GM12878 (cell line): ENCODE results near the gene ST7. TPM values are rescaled to one million over a fixed set of nuclear protein-coding genes. Genes with fewer than 3 reads are reported as not detected.

ENCODE experiments used
- BACH1 ChIP-seq: fragments of 450-650 bp; IDR thresholded peaks from 2 replicates; pipeline ENCODE4 v1.6.1; 2017; ENCODE audit warnings: mild to moderate bottlenecking, borderline replicate concordance
- CBX5 ChIP-seq: sonication (generic); IDR thresholded peaks from 2 replicates; pipeline ENCODE4 v1.6.1; 2016; ENCODE audit warnings: low read depth, moderate library complexity, mild to moderate bottlenecking, inconsistent platforms
- EP300 ChIP-seq, 2 experiments: fragments of 150-350 bp in 1 of 2; IDR thresholded peaks; 2 replicates each; pipeline ENCODE4 v1.6.1; 2011 to 2012; ENCODE audit warnings: low read depth in 2 of 2, low read length in 2 of 2, borderline replicate concordance in 1 of 2, improper control_type of control experiment in 1 of 2, inconsistent platforms in 1 of 2; ENCODE audit not compliant: control insufficient read depth in 1 of 2
- IKZF2 ChIP-seq, 2 experiments: fragments of 450-650 bp; IDR thresholded peaks; 2 replicates each; pipeline ENCODE4 v1.6.1; 2017; ENCODE audit warnings: mild to moderate bottlenecking in 2 of 2, moderate library complexity in 2 of 2
- JUND ChIP-seq: IDR thresholded peaks from 2 replicates; pipeline ENCODE4 v1.6.1; 2012; ENCODE audit warnings: low read depth, mild to moderate bottlenecking, low read length, improper control_type of control experiment, moderate library complexity
- KLF5 ChIP-seq: fragments of 450-650 bp; IDR thresholded peaks from 2 replicates; pipeline ENCODE4 v1.6.1; 2014; ENCODE audit warnings: mild to moderate bottlenecking; ENCODE audit not compliant: partially characterized antibody
- MEF2B ChIP-seq: fragments of 450-650 bp; IDR thresholded peaks from 2 replicates; pipeline ENCODE4 v1.6.1; 2018; ENCODE audit warnings: mild to moderate bottlenecking, moderate library complexity; ENCODE audit not compliant: partially characterized antibody, poor library complexity, severe bottlenecking
- PML ChIP-seq: IDR thresholded peaks from 2 replicates; pipeline ENCODE4 v1.6.1; 2012; ENCODE audit warnings: low read length, inconsistent platforms
- POU2F2 ChIP-seq: IDR thresholded peaks from 3 replicates; pipeline ENCODE4 v1.6.1; 2011; ENCODE audit warnings: low read depth, mild to moderate bottlenecking, low read length, borderline replicate concordance
- SMAD5 ChIP-seq: IDR thresholded peaks from 2 replicates; pipeline ENCODE4 v1.6.1; 2016; ENCODE audit warnings: antibody characterized with exemption, low read depth
- SPI1 ChIP-seq: IDR thresholded peaks from 2 replicates; pipeline ENCODE4 v1.6.1; 2011; ENCODE audit warnings: low read depth, mild to moderate bottlenecking, low read length, moderate library complexity, borderline replicate concordance; ENCODE audit not compliant: insufficient read depth
- SUPT20H ChIP-seq: IDR thresholded peaks from 2 replicates; pipeline ENCODE4 v1.6.1; 2011; ENCODE audit warnings: low read depth, mild to moderate bottlenecking, low read length, moderate library complexity, borderline replicate concordance; ENCODE audit not compliant: control insufficient read depth
- TBL1XR1 ChIP-seq: IDR thresholded peaks from 2 replicates; pipeline ENCODE4 v1.6.1; 2012; ENCODE audit warnings: low read depth, low read length, improper control_type of control experiment
- ZNF24 ChIP-seq: fragments of 450-650 bp; IDR thresholded peaks from 2 replicates; pipeline ENCODE4 v1.6.1; 2017; ENCODE audit warnings: antibody characterized with exemption, mild to moderate bottlenecking
- polyA plus RNA-seq, 11 experiments: library from polyadenylated mRNA; depleted of rRNA in 4 of 11; unstranded in 6 of 11; stranded (reverse) in 5 of 11; fragments of >200 nt; fragmentation: Nextera tagmentation in 4 of 11; fragmentation: Illumina TruSeq in 1 of 11; extraction: Ambion mirVana in 4 of 11; extraction: Trizol in 1 of 11; gene quantifications; 1 replicate in 1 of 11; 2 replicates in 10 of 11; pipeline versions ENCODE4 v1.2.1 to v1.2.3, GENCODE V29; 2011 to 2016; ENCODE audit warnings: inconsistent platforms in 2 of 11, missing spikeins in 2 of 11, low read depth in 1 of 11
- total RNA-seq, 4 experiments: library from RNA; depleted of rRNA in 3 of 4; stranded (reverse); fragments of >200 nt in 3 of 4; fragmentation: Illumina TruSeq in 1 of 4; extraction: Trizol in 1 of 4; gene quantifications; 2 replicates each; pipeline versions ENCODE4 v1.2.1 to v1.2.3, GENCODE V29; 2013 to 2021
- TF ChIP-seq, protein P1 (sequence below): fragments of 450-650 bp; IDR thresholded peaks from 2 replicates; pipeline ENCODE4 v1.6.1; 2016; ENCODE audit warnings: mild to moderate bottlenecking, moderate library complexity, borderline replicate concordance
- TF ChIP-seq, protein P2 (sequence below): fragments of 450-650 bp; IDR thresholded peaks from 2 replicates; pipeline ENCODE4 v1.6.1; 2017; ENCODE audit warnings: mild to moderate bottlenecking, low read depth, inconsistent platforms; ENCODE audit not compliant: poor library complexity, severe bottlenecking
- TF ChIP-seq, protein P3 (sequence below): fragments of 450-650 bp; IDR thresholded peaks from 2 replicates; pipeline ENCODE4 v1.6.1; 2017; ENCODE audit warnings: mild to moderate bottlenecking, moderate library complexity

Gene ST7
- total and polyA plus RNA-seq, 10 of the 15 experiments (the other 5 are each of a cell fraction or from before 2014, with no cell fraction given) = 27.7 to 76.4 (median 53.6) TPM

DNA sequence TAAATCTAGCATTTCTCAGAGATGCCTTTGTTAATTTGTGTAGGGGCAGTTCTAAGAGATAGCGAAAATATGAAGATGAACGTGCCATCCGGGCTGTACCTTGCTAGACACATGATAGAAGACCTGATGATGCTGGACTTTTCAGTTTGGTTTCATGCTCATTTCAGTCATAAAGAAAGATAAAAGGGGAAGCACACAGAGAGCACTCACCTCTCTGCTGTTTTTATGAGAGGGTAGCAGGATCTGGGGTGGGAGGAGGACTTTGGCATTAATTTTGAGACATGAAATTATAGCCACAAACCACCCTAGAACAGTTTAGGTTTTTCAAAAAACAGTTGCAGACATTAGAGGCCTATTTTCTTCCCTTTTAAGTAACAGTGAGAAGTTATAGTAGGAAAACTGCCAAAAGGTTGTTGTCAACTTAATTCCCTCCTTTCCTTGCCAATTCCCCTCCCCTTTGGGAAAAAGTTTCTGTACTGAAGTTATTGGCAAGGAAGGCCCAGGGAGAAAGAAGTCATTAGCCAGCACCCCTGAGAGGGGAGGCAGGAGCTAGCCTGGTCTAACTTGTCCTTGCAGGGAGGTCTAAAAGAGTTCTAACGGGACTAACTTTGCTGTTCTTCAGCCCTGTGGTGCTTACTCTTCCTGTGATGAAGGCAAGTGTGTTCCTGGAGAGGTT, 2.6 kb downstream of the ST7 start (continued):
- TF ChIP-seq, protein P1, sequence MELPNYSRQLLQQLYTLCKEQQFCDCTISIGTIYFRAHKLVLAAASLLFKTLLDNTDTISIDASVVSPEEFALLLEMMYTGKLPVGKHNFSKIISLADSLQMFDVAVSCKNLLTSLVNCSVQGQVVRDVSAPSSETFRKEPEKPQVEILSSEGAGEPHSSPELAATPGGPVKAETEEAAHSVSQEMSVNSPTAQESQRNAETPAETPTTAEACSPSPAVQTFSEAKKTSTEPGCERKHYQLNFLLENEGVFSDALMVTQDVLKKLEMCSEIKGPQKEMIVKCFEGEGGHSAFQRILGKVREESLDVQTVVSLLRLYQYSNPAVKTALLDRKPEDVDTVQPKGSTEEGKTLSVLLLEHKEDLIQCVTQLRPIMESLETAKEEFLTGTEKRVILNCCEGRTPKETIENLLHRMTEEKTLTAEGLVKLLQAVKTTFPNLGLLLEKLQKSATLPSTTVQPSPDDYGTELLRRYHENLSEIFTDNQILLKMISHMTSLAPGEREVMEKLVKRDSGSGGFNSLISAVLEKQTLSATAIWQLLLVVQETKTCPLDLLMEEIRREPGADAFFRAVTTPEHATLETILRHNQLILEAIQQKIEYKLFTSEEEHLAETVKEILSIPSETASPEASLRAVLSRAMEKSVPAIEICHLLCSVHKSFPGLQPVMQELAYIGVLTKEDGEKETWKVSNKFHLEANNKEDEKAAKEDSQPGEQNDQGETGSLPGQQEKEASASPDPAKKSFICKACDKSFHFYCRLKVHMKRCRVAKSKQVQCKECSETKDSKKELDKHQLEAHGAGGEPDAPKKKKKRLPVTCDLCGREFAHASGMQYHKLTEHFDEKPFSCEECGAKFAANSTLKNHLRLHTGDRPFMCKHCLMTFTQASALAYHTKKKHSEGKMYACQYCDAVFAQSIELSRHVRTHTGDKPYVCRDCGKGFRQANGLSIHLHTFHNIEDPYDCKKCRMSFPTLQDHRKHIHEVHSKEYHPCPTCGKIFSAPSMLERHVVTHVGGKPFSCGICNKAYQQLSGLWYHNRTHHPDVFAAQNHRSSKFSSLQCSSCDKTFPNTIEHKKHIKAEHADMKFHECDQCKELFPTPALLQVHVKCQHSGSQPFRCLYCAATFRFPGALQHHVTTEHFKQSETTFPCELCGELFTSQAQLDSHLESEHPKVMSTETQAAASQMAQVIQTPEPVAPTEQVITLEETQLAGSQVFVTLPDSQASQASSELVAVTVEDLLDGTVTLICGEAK = peak; percentile 18; the same call in 1 of the 2 replicates
- TF ChIP-seq BACH1 (peak; percentile 73; the same call in 1 of the 2 replicates), TBL1XR1 (no peak; the same call in 1 of the 2 replicates), PML (peak; percentile 71; the same call in 1 of the 2 replicates), SUPT20H (no peak), POU2F2 (peak; percentile 38; the same call in 1 of the 3 replicates), IKZF2 (IDR thresholded peaks at IDR 0.05) (peak; percentile 83 to 85), CBX5 (peak; percentile 91; the same call in 1 of the 2 replicates), EP300 (IDR thresholded peaks at IDR 0.05; ENCODE audit: borderline replicate concordance in 1 of 2, control insufficient read depth in 1 of 2, low read depth in 2 of 2, low read length in 2 of 2) (peak; percentile 87 to 94), ZNF24 (peak; percentile 54), SPI1 (peak; percentile 87), MEF2B (peak; percentile 52), KLF5 (no peak), SMAD5 (0 out of 2 replicates have a peak, but pooled peaks have one; percentile 31), JUND (peak; percentile 89)
- TF ChIP-seq, protein P2, sequence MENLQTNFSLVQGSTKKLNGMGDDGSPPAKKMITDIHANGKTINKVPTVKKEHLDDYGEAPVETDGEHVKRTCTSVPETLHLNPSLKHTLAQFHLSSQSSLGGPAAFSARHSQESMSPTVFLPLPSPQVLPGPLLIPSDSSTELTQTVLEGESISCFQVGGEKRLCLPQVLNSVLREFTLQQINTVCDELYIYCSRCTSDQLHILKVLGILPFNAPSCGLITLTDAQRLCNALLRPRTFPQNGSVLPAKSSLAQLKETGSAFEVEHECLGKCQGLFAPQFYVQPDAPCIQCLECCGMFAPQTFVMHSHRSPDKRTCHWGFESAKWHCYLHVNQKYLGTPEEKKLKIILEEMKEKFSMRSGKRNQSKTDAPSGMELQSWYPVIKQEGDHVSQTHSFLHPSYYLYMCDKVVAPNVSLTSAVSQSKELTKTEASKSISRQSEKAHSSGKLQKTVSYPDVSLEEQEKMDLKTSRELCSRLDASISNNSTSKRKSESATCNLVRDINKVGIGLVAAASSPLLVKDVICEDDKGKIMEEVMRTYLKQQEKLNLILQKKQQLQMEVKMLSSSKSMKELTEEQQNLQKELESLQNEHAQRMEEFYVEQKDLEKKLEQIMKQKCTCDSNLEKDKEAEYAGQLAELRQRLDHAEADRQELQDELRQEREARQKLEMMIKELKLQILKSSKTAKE = peak; percentile 93
- TF ChIP-seq, protein P3, sequence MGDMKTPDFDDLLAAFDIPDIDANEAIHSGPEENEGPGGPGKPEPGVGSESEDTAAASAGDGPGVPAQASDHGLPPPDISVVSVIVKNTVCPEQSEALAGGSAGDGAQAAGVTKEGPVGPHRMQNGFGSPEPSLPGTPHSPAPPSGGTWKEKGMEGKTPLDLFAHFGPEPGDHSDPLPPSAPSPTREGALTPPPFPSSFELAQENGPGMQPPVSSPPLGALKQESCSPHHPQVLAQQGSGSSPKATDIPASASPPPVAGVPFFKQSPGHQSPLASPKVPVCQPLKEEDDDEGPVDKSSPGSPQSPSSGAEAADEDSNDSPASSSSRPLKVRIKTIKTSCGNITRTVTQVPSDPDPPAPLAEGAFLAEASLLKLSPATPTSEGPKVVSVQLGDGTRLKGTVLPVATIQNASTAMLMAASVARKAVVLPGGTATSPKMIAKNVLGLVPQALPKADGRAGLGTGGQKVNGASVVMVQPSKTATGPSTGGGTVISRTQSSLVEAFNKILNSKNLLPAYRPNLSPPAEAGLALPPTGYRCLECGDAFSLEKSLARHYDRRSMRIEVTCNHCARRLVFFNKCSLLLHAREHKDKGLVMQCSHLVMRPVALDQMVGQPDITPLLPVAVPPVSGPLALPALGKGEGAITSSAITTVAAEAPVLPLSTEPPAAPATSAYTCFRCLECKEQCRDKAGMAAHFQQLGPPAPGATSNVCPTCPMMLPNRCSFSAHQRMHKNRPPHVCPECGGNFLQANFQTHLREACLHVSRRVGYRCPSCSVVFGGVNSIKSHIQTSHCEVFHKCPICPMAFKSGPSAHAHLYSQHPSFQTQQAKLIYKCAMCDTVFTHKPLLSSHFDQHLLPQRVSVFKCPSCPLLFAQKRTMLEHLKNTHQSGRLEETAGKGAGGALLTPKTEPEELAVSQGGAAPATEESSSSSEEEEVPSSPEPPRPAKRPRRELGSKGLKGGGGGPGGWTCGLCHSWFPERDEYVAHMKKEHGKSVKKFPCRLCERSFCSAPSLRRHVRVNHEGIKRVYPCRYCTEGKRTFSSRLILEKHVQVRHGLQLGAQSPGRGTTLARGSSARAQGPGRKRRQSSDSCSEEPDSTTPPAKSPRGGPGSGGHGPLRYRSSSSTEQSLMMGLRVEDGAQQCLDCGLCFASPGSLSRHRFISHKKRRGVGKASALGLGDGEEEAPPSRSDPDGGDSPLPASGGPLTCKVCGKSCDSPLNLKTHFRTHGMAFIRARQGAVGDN = peak; percentile 87
